ENCODE data around the gene CFAP46. TPM values are rescaled to one million over a fixed set of nuclear protein-coding genes. Genes with fewer than 3 reads are reported as not detected.
"Not testable (repeated sequence)": the region's sequence is repeated elsewhere in the genome, so short reads cannot be mapped to it uniquely, and the experiment has no call there.

Gene CFAP46
- total and polyA plus RNA-seq, 2 experiments from 2014 or later = 3.1 to 5.4 TPM

DNA sequence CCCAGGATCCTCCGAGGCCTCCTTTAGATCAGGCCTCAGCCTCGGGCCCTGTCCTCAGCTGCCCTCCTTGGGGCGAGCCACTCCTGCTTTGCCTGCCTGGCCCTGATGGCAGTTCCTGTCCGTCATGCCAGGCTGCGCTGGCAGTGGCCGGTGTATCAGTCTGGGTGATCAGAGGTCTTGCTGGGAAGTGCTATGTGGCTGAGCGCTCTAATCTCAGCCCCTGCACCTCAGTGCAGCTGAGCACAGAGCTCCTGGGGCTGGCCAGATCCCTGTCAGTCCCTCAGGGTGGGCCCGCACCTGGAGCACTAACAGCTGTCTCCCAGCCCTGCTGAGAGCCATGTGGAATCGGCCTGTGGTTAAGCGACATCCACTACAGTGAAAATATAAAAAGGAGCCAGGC lies 14.8 kb upstream of the CFAP46 start:
- Mint-ChIP-seq H3K27ac (no peak overlapping the region), H3K9me3 (no peaks in the 10 kb centered on the region), H3K4me3 (no peak overlapping the region), H3K36me3 (ENCODE audit: low read depth) (no peaks in the 10 kb centered on the region), H3K4me1 (peaks cover 6% of the 10 kb centered on the region; the same call in 2 of the 3 replicates), H3K27me3 (ENCODE audit: insufficient read depth, low read depth, poor library complexity) (peaks cover 9% of the 10 kb centered on the region)
- ATAC-seq (no peak), DNase-seq (ENCODE audit: low spot score) (no peak)
- Histone ChIP-seq H3K79me2 (replicated peaks; ENCODE audit: insufficient read depth) (no peaks in the 10 kb centered on the region), H3K4me1 (ENCODE audit: insufficient read depth) (peaks cover 4% of the 10 kb centered on the region; the same call in 1 of the 2 replicates), H3F3A (replicated peaks; ENCODE audit: low read depth) (no peaks in the 10 kb centered on the region), H2AFZ (no peak overlapping the region), H3K27me3 (ENCODE audit: insufficient read depth) (no peaks in the 10 kb centered on the region), H4K20me1 (replicated peaks; ENCODE audit: insufficient read depth) (no peaks in the 10 kb centered on the region), H3K4me3 (no peak overlapping the region), H3K9me2 (ENCODE audit: insufficient read depth) (no peaks in the 10 kb centered on the region), H3K4me2 (no peak overlapping the region), H3K27ac (ENCODE audit: low read depth) (no peak overlapping the region), H3K36me3 (ENCODE audit: insufficient read depth) (no peaks in the 10 kb centered on the region)
- TF ChIP-seq ZNF114 (CRISPR knock-in tag; IDR thresholded peaks at IDR 0.05) (no peak), POLR2AphosphoS5 (IDR thresholded peaks at IDR 0.05; ENCODE audit: low read depth) (no peak), EZH2phosphoT487 (IDR thresholded peaks at IDR 0.05; ENCODE audit: unreplicated experiment) (no peak), REST (IDR thresholded peaks at IDR 0.05; ENCODE audit: unreplicated experiment) (no peak), ZNF331 (CRISPR knock-in tag; IDR thresholded peaks at IDR 0.05; ENCODE audit: low read depth) (no peak), NANOG (IDR thresholded peaks at IDR 0.05; ENCODE audit: borderline replicate concordance) (no peak), STAT1 (IDR thresholded peaks at IDR 0.05; ENCODE audit: unreplicated experiment) (no peak), EZH2 (IDR thresholded peaks at IDR 0.05; ENCODE audit: low read depth, unreplicated experiment) (no peak), CREB1 (CRISPR knock-in tag; IDR thresholded peaks at IDR 0.05; ENCODE audit: low read depth) (no peak)
- TF ChIP-seq, protein P1, sequence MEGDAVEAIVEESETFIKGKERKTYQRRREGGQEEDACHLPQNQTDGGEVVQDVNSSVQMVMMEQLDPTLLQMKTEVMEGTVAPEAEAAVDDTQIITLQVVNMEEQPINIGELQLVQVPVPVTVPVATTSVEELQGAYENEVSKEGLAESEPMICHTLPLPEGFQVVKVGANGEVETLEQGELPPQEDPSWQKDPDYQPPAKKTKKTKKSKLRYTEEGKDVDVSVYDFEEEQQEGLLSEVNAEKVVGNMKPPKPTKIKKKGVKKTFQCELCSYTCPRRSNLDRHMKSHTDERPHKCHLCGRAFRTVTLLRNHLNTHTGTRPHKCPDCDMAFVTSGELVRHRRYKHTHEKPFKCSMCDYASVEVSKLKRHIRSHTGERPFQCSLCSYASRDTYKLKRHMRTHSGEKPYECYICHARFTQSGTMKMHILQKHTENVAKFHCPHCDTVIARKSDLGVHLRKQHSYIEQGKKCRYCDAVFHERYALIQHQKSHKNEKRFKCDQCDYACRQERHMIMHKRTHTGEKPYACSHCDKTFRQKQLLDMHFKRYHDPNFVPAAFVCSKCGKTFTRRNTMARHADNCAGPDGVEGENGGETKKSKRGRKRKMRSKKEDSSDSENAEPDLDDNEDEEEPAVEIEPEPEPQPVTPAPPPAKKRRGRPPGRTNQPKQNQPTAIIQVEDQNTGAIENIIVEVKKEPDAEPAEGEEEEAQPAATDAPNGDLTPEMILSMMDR (conservative IDR thresholded peaks at IDR 0.05; ENCODE audit: low read depth in 2 of 2) = no peak
- TF ChIP-seq, protein P2, sequence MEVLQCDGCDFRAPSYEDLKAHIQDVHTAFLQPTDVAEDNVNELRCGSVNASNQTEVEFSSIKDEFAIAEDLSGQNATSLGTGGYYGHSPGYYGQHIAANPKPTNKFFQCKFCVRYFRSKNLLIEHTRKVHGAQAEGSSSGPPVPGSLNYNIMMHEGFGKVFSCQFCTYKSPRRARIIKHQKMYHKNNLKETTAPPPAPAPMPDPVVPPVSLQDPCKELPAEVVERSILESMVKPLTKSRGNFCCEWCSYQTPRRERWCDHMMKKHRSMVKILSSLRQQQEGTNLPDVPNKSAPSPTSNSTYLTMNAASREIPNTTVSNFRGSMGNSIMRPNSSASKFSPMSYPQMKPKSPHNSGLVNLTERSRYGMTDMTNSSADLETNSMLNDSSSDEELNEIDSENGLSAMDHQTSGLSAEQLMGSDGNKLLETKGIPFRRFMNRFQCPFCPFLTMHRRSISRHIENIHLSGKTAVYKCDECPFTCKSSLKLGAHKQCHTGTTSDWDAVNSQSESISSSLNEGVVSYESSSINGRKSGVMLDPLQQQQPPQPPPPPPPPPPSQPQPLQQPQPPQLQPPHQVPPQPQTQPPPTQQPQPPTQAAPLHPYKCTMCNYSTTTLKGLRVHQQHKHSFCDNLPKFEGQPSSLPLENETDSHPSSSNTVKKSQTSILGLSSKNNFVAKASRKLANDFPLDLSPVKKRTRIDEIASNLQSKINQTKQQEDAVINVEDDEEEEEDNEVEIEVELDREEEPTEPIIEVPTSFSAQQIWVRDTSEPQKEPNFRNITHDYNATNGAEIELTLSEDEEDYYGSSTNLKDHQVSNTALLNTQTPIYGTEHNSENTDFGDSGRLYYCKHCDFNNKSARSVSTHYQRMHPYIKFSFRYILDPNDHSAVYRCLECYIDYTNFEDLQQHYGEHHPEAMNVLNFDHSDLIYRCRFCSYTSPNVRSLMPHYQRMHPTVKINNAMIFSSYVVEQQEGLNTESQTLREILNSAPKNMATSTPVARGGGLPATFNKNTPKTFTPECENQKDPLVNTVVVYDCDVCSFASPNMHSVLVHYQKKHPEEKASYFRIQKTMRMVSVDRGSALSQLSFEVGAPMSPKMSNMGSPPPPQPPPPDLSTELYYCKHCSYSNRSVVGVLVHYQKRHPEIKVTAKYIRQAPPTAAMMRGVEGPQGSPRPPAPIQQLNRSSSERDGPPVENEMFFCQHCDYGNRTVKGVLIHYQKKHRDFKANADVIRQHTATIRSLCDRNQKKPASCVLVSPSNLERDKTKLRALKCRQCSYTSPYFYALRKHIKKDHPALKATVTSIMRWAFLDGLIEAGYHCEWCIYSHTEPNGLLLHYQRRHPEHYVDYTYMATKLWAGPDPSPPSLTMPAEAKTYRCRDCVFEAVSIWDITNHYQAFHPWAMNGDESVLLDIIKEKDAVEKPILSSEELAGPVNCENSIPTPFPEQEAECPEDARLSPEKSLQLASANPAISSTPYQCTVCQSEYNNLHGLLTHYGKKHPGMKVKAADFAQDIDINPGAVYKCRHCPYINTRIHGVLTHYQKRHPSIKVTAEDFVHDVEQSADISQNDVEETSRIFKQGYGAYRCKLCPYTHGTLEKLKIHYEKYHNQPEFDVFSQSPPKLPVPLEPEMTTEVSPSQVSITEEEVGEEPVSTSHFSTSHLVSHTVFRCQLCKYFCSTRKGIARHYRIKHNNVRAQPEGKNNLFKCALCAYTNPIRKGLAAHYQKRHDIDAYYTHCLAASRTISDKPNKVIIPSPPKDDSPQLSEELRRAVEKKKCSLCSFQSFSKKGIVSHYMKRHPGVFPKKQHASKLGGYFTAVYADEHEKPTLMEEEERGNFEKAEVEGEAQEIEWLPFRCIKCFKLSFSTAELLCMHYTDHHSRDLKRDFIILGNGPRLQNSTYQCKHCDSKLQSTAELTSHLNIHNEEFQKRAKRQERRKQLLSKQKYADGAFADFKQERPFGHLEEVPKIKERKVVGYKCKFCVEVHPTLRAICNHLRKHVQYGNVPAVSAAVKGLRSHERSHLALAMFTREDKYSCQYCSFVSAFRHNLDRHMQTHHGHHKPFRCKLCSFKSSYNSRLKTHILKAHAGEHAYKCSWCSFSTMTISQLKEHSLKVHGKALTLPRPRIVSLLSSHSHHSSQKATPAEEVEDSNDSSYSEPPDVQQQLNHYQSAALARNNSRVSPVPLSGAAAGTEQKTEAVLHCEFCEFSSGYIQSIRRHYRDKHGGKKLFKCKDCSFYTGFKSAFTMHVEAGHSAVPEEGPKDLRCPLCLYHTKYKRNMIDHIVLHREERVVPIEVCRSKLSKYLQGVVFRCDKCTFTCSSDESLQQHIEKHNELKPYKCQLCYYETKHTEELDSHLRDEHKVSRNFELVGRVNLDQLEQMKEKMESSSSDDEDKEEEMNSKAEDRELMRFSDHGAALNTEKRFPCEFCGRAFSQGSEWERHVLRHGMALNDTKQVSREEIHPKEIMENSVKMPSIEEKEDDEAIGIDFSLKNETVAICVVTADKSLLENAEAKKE (CRISPR knock-in tag; IDR thresholded peaks at IDR 0.05) = no peak

- DNase-seq (ENCODE audit: low spot score); H3K27ac Mint-ChIP-seq; H3K27me3 ChIP-seq (ENCODE audit: insufficient read depth); ATAC-seq; H3K36me3 ChIP-seq (ENCODE audit: insufficient read depth); H4K20me1 ChIP-seq (replicated peaks; ENCODE audit: insufficient read depth); H3K9me3 Mint-ChIP-seq; H3F3A ChIP-seq (replicated peaks; ENCODE audit: low read depth); H3K4me1 ChIP-seq (ENCODE audit: insufficient read depth); H3K4me3 ChIP-seq; H3K4me1 Mint-ChIP-seq; H3K79me2 ChIP-seq (replicated peaks; ENCODE audit: insufficient read depth); H3K27me3 Mint-ChIP-seq (ENCODE audit: insufficient read depth, low read depth, poor library complexity); H3K9me2 ChIP-seq (ENCODE audit: insufficient read depth); H3K4me3 Mint-ChIP-seq; H3K4me2 ChIP-seq; H3K36me3 Mint-ChIP-seq (ENCODE audit: low read depth); H3K27ac ChIP-seq (ENCODE audit: low read depth); H2AFZ ChIP-seq: not testable (repeated sequence)
Observed at GRCh38 chr10:132956259-132956658, 13.9 kb upstream of the CFAP46 start.
